GM12873 (cell line): Measurements from ENCODE around the gene FAM83C.
A peak's percentile ranks its signal among the peaks of the same experiment; 100 is the strongest.

Source experiments
- TF ChIP-seq, protein P1 (sequence below): IDR thresholded peaks from 2 replicates; pipeline ENCODE4 v1.5.1; 2012; ENCODE audit warnings: low read depth, mild to moderate bottlenecking, moderate library complexity, low read length, control low read depth; ENCODE audit not compliant: insufficient read depth; ENCODE audit errors: missing control alignments

Gene FAM83C

GRCh38 chr20:35279040-35279439 lies 13.2 kb downstream of the FAM83C start:
- TF ChIP-seq, protein P1, sequence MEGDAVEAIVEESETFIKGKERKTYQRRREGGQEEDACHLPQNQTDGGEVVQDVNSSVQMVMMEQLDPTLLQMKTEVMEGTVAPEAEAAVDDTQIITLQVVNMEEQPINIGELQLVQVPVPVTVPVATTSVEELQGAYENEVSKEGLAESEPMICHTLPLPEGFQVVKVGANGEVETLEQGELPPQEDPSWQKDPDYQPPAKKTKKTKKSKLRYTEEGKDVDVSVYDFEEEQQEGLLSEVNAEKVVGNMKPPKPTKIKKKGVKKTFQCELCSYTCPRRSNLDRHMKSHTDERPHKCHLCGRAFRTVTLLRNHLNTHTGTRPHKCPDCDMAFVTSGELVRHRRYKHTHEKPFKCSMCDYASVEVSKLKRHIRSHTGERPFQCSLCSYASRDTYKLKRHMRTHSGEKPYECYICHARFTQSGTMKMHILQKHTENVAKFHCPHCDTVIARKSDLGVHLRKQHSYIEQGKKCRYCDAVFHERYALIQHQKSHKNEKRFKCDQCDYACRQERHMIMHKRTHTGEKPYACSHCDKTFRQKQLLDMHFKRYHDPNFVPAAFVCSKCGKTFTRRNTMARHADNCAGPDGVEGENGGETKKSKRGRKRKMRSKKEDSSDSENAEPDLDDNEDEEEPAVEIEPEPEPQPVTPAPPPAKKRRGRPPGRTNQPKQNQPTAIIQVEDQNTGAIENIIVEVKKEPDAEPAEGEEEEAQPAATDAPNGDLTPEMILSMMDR = no peak

GRCh38 chr20:35277531-35278395 lies 14.5 kb downstream of the FAM83C start, which contains the start of gene MMP24OS:
MMP24OS (minus strand) TSS chr20:35278122; CDS start chr20:35277929, 193 bp downstream.
- TF ChIP-seq, protein P1 = peak; percentile 37

- TF ChIP-seq, protein P1 = no peak
Measured at GRCh38 chr20:35277127-35277526, 15.1 kb downstream of the FAM83C start.

DNA sequence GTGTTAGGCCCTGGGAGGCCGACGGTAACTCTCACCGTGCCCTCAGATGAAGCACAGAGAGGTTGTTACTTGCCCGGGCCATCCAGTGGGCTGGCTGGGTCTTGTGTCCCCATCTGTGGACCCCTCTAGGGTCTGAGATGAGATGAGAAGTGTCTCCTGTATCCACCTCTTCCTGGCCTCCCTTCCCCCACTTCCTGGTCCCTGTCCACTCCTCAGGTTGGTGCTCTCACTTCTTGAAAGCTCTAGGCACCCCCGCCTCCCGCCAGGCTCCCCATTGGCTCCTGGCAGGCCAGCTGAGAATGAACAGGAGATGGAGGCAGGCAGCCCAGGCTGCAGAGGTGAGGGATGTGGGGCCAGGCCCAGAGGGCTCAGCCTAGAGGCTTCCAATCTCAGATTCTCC lies 15.8 kb downstream of the FAM83C start:
- TF ChIP-seq, protein P1 = no peak

DNA sequence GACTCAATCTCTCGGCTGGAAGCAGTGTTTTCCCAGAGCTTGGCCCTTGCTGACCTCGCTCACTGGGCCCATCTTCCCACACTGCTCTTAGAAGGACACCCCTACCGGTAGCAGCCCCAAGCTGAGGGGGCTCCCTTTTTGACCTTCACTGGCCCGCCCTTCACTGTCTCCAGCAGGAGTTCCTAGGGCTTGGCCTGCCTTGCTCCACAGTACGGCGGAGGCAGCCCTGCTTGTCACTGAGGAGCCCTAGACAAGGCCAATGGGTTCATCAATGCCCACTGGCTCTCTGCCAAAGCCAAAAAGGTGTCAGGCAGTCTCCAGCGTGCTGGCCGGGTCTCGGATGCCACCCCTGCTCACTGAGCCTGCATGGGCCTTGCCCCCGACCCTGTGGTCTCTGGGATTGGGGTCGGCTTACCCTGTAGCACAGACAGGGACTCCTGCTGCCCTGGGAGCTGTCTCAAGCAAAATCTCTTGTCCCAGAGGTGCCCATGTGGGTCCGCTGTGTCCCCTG lies 16.4 kb downstream of the FAM83C start:
- TF ChIP-seq, protein P1 = no peak

DNA sequence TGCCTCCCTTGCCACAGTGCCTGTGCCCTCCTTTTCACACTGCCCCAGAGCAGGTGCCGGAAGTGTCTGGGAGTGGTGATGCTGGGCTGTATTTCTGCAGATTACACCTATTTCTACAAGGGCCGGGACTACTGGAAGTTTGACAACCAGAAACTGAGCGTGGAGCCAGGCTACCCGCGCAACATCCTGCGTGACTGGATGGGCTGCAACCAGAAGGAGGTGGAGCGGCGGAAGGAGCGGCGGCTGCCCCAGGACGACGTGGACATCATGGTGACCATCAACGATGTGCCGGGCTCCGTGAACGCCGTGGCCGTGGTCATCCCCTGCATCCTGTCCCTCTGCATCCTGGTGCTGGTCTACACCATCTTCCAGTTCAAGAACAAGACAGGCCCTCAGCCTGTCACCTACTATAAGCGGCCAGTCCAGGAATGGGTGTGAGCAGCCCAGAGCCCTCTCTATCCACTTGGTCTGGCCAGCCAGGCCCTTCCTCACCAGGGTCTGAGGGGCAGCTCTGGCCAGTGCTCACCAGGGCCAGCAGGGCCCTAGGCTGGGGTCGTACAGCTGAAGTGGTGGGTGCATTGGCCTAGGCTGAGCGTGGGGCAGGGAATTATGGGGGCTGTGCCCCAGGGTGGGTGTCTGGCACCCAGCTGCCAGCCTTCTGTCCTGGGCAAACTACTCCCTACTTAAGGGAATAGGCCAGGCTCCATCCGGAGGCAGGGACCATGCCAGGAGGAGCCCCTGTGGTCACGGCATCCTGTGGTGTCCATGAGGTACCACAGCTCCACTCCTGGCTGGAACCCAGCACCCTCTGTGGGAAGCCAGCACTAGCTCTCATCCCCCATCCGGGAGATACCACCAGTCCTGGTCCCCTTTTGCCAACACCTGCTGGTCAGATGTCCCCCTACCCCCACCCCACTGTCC lies 17.8 kb downstream of the FAM83C start:
- TF ChIP-seq, protein P1 = no peak
